AG09309 (cell line): ENCODE data around the gene DLX1.
A peak's percentile ranks its signal among the peaks of the same experiment; 100 is the strongest.

Source experiments
- DNase-seq: peaks from one replicate; pipeline ENCODE4 v3.0.0-alpha.2; 2010; ENCODE audit warnings: low read depth
- H3K4me3 ChIP-seq: 2 replicates; pipeline ENCODE4 v1.5.1; 2011; ENCODE audit warnings: mild to moderate bottlenecking, low read depth, low read length, moderate library complexity; ENCODE audit not compliant: control insufficient read depth
- CTCF ChIP-seq: IDR thresholded peaks from 2 replicates; pipeline ENCODE4 v1.5.1; 2011; ENCODE audit warnings: mild to moderate bottlenecking, low read depth, low read length, inconsistent platforms; ENCODE audit not compliant: insufficient read depth, control insufficient read depth; ENCODE audit errors: missing control alignments

Gene DLX1

GRCh38 chr2:172082944-172083627 lies 2.2 kb upstream of the DLX1 start:
- no peak for DNase-seq
- no peak for TF ChIP-seq CTCF
- peak overlapping the region; percentile 38 for H3K4me3 ChIP-seq

- H3K4me3 ChIP-seq: peak overlapping the region; percentile 72
- TF ChIP-seq CTCF: no peak
- no peak for DNase-seq
These were observed 1.5 kb upstream of the DLX1 start for GRCh38 chr2:172083628-172084394.

- DNase-seq: no peak
- peak overlapping the region; percentile 72 for H3K4me3 ChIP-seq
- no peak for TF ChIP-seq CTCF
These were observed 987 bp upstream of the DLX1 start for GRCh38 chr2:172084395-172084644.

GRCh38 chr2:172084645-172085459 lies 455 bp upstream of the DLX1 start:
- TF ChIP-seq CTCF: no peak
- peak; percentile 92 for DNase-seq
- peak overlapping the region; percentile 72 for H3K4me3 ChIP-seq

GRCh38 chr2:172086241-172087206 lies 1.2 kb downstream of the DLX1 start:
- DNase-seq: no peak
- TF ChIP-seq CTCF: peak; percentile 28
- H3K4me3 ChIP-seq: peak overlapping the region; percentile 72
